IMR-90 (cell line): ENCODE data around the gene FAM174B.

ENCODE experiments used
- MXI1 ChIP-seq: IDR thresholded peaks from 2 replicates; pipeline ENCODE4 v1.6.1; 2012; ENCODE audit warnings: low read depth, mild to moderate bottlenecking, low read length, moderate library complexity, borderline replicate concordance
- POLR2A ChIP-seq: IDR thresholded peaks from 2 replicates; pipeline ENCODE4 v1.6.1; 2012; ENCODE audit warnings: mild to moderate bottlenecking, low read depth, low read length
- TF ChIP-seq, protein P1 (sequence below): fragments of 150-350 bp; IDR thresholded peaks from 2 replicates; pipeline ENCODE4 v1.6.1; 2017; ENCODE audit warnings: mild to moderate bottlenecking, antibody characterized with exemption, low read length, low read depth
- TF ChIP-seq, protein P2 (sequence below): conservative IDR thresholded peaks from 2 replicates; pipeline ENCODE4 v1.5.1; 2012; ENCODE audit warnings: mild to moderate bottlenecking, low read depth, low read length, improper control_type of control experiment

DNA sequence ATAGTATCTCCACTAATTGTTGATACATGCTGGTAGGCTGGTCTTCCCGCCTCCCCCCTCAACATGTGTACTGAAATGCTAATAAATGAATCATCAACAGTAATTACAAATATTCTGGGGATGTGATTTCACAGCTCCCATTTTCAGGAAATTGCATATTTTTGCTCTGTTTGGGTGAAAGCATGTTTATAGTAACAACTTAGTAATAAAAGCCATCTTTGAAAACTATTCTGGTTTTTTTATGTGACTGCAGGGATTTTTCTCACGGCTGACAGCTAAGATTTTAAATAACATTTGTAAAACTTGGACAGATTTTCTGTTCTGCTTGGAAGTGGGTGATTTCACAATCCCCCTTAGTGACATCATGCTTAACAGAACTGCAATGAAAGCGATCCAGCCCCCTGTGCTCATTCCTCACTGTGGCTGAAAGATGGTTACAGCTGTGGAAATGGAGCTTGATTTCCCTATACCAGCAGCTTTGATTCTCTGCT, 25.6 kb upstream of the FAM174B start:
- TF ChIP-seq POLR2A (no peak), MXI1 (no peak)
- TF ChIP-seq, protein P1, sequence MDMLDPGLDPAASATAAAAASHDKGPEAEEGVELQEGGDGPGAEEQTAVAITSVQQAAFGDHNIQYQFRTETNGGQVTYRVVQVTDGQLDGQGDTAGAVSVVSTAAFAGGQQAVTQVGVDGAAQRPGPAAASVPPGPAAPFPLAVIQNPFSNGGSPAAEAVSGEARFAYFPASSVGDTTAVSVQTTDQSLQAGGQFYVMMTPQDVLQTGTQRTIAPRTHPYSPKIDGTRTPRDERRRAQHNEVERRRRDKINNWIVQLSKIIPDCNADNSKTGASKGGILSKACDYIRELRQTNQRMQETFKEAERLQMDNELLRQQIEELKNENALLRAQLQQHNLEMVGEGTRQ: no peak
- TF ChIP-seq, protein P2, sequence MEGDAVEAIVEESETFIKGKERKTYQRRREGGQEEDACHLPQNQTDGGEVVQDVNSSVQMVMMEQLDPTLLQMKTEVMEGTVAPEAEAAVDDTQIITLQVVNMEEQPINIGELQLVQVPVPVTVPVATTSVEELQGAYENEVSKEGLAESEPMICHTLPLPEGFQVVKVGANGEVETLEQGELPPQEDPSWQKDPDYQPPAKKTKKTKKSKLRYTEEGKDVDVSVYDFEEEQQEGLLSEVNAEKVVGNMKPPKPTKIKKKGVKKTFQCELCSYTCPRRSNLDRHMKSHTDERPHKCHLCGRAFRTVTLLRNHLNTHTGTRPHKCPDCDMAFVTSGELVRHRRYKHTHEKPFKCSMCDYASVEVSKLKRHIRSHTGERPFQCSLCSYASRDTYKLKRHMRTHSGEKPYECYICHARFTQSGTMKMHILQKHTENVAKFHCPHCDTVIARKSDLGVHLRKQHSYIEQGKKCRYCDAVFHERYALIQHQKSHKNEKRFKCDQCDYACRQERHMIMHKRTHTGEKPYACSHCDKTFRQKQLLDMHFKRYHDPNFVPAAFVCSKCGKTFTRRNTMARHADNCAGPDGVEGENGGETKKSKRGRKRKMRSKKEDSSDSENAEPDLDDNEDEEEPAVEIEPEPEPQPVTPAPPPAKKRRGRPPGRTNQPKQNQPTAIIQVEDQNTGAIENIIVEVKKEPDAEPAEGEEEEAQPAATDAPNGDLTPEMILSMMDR: no peak
